MM.1S (cell line): ENCODE data around the gene SRSF5.

ENCODE experiments used
- CTCF ChIP-seq: fragments of 300-600 bp; sonication (generic); IDR thresholded peaks from 2 replicates; pipeline ENCODE4 v1.5.1; 2016; ENCODE audit warnings: antibody characterized with exemption, low read length, mixed read lengths
- EZH2phosphoT487 ChIP-seq: fragments of 300-600 bp; sonication (generic); IDR thresholded peaks from 2 replicates; pipeline ENCODE4 v1.6.1; 2018; ENCODE audit warnings: antibody characterized with exemption, low read length

DNA sequence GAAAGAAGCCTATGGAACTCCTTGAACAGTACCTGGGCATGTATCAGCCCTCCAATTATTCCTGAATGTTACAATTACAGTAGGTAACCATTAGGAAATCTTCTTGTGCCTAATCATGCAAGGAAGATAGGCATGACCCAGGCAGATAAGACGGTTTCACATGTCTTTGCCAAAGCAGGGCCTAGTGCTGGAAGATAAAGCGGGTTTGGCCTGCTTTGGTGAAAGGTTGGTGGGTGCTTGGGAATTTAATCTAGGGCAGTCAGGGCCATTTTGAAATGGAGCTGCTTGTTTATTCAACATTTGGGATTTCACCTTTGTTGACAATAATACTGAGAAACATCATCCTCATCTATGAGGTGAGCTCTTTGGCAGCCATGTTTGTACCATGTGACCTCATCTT is 12.5 kb upstream of the SRSF5 start:
- no peak for TF ChIP-seq CTCF
- no peak for TF ChIP-seq EZH2phosphoT487
